HepG2 (cell line): Measurements from ENCODE around the gene CDCP2. TPM values are rescaled to one million over a fixed set of nuclear protein-coding genes. Genes with fewer than 3 reads are reported as not detected.

ENCODE experiments used
- ASH2L ChIP-seq: fragments of 300-600, 200-600 bp; sonication (generic); IDR thresholded peaks from 2 replicates; pipeline ENCODE4 v1.7.0; 2017; ENCODE audit warnings: low read depth, mild to moderate bottlenecking, moderate library complexity, mixed read lengths, low read length; ENCODE audit not compliant: insufficient read length
- CBX2 ChIP-seq, 2 experiments: fragments of 200-600 bp in 1 of 2; sonication (generic); formaldehyde crosslinking in 1 of 2; IDR thresholded peaks; 2 replicates each; pipeline versions ENCODE4 v1.7.0 to v1.8.1; 2018 to 2022; ENCODE audit warnings: low read depth in 2 of 2, low read length in 1 of 2, mild to moderate bottlenecking in 1 of 2, missing genetic modification reagents in 1 of 2
- E2F1 ChIP-seq: sonication (generic); formaldehyde crosslinking; IDR thresholded peaks from 2 replicates; pipeline ENCODE4 v1.5.0; 2020; ENCODE audit warnings: missing genetic modification reagents
- E2F5 ChIP-seq: sonication (generic); formaldehyde crosslinking; conservative IDR thresholded peaks from 2 replicates; pipeline ENCODE4 v1.4.0; 2020; ENCODE audit warnings: missing genetic modification reagents
- GTF3A ChIP-seq: sonication (generic); formaldehyde crosslinking; conservative IDR thresholded peaks from 2 replicates; pipeline ENCODE4 v1.4.0; 2020; ENCODE audit warnings: mild to moderate bottlenecking, missing genetic modification reagents
- HDAC2 ChIP-seq: sonication (generic); formaldehyde crosslinking; IDR thresholded peaks from 2 replicates; pipeline ENCODE4 v1.4.0; 2020; ENCODE audit warnings: missing genetic modification reagents
- HNRNPLL ChIP-seq: fragments of 200-400 bp; formaldehyde crosslinking; IDR thresholded peaks from 2 replicates; pipeline ENCODE4 v1.6.1; 2017; ENCODE audit warnings: mild to moderate bottlenecking, low read depth, low read length; ENCODE audit not compliant: poor library complexity, severe bottlenecking
- HOXA3 ChIP-seq: sonication (generic); formaldehyde crosslinking; IDR thresholded peaks from 2 replicates; pipeline ENCODE4 v1.5.0; 2020; ENCODE audit warnings: missing genetic modification reagents
- KLF12 ChIP-seq: sonication (generic); formaldehyde crosslinking; IDR thresholded peaks from 2 replicates; pipeline ENCODE4 v1.4.0; 2020; ENCODE audit warnings: missing genetic modification reagents, borderline replicate concordance
- MXD3 ChIP-seq: IDR thresholded peaks from 2 replicates; pipeline ENCODE4 v1.6.1; 2016; ENCODE audit warnings: mild to moderate bottlenecking, missing biosample characterization, missing genetic modification reagents
- PITX1 ChIP-seq: sonication (generic); formaldehyde crosslinking; IDR thresholded peaks from 2 replicates; pipeline ENCODE4 v1.5.1; 2020; ENCODE audit warnings: mild to moderate bottlenecking, missing genetic modification reagents
- RFXAP ChIP-seq: sonication (generic); formaldehyde crosslinking; IDR thresholded peaks from 2 replicates; pipeline ENCODE4 v1.4.0; 2020; ENCODE audit warnings: missing genetic modification reagents, borderline replicate concordance
- SNAPC4 ChIP-seq: sonication (generic); formaldehyde crosslinking; IDR thresholded peaks from 2 replicates; pipeline ENCODE4 v1.4.0; 2020; ENCODE audit warnings: mild to moderate bottlenecking, missing genetic modification reagents
- THAP11 ChIP-seq: IDR thresholded peaks from 2 replicates; pipeline ENCODE4 v1.6.1; 2016; ENCODE audit warnings: missing biosample characterization, missing genetic modification reagents
- ZNF337 ChIP-seq: sonication (generic); formaldehyde crosslinking; IDR thresholded peaks from 2 replicates; pipeline ENCODE4 v1.5.1; 2020; ENCODE audit warnings: missing genetic modification reagents, low read depth, mild to moderate bottlenecking, borderline replicate concordance
- ZNF580 ChIP-seq: IDR thresholded peaks from 2 replicates; pipeline ENCODE4 v1.6.1; 2016; ENCODE audit warnings: low read depth, borderline replicate concordance
- ZNF619 ChIP-seq: sonication (generic); formaldehyde crosslinking; IDR thresholded peaks from 2 replicates; pipeline ENCODE4 v1.4.0; 2020; ENCODE audit warnings: mild to moderate bottlenecking, missing genetic modification reagents
- ZNF75D ChIP-seq: sonication (generic); formaldehyde crosslinking; IDR thresholded peaks from 2 replicates; pipeline ENCODE4 v1.8.1; 2023; ENCODE audit warnings: missing genetic modification reagents, mild to moderate bottlenecking, borderline replicate concordance
- ZNF777 ChIP-seq: sonication (generic); formaldehyde crosslinking; IDR thresholded peaks from 2 replicates; pipeline ENCODE4 v1.4.0; 2020; ENCODE audit warnings: missing genetic modification reagents
- ZNF816 ChIP-seq: sonication (generic); formaldehyde crosslinking; IDR thresholded peaks from 2 replicates; pipeline ENCODE4 v1.8.0; 2022; ENCODE audit warnings: missing genetic modification reagents, mild to moderate bottlenecking, borderline replicate concordance
- ZNF839 ChIP-seq: sonication (generic); formaldehyde crosslinking; IDR thresholded peaks from 2 replicates; pipeline ENCODE4 v1.4.0; 2020; ENCODE audit warnings: missing genetic modification reagents, mild to moderate bottlenecking, borderline replicate concordance
- polyA plus RNA-seq, 8 experiments: library from polyadenylated mRNA; depleted of rRNA in 3 of 8; stranded (reverse) in 7 of 8; unstranded in 1 of 8; fragments of >200 nt; fragmentation: Illumina TruSeq in 4 of 8; extraction: Trizol in 4 of 8; gene quantifications; 2 replicates each; pipeline versions ENCODE4 v1.2.1 to v1.2.3, GENCODE V29; 2011 to 2016; ENCODE audit warnings: low read depth in 4 of 8, missing spikeins in 1 of 8, mixed read lengths in 1 of 8; ENCODE audit not compliant: insufficient read depth in 1 of 8
- total RNA-seq, 5 experiments: library from RNA; depleted of rRNA; stranded (reverse); fragments of >200 nt; fragmentation: Illumina TruSeq; extraction: Trizol; gene quantifications; 2 replicates each; pipeline ENCODE4 v1.2.3, GENCODE V29; 2016; ENCODE audit warnings: low read depth in 1 of 5

CDCP2 gene
- total and polyA plus RNA-seq, 2 of the 13 experiments (the other 11 are each of a cell fraction or from before 2014, with no cell fraction given), result not detected

- TF ChIP-seq ZNF619 (CRISPR knock-in tag) (0 out of 2 replicates have a peak, but pooled peaks have one; percentile 12), SNAPC4 (no peak), PITX1 (CRISPR knock-in tag) (peak; percentile 50; the same call in 1 of the 2 replicates), ZNF75D (CRISPR knock-in tag) (no peak), GTF3A (CRISPR knock-in tag) (no peak), ASH2L (peak; percentile 74), KLF12 (CRISPR knock-in tag) (peak; percentile 84; the same call in 1 of the 2 replicates), ZNF839 (CRISPR knock-in tag) (0 out of 2 replicates have a peak, but pooled peaks have one; percentile 45), RFXAP (peak; percentile 50), HOXA3 (CRISPR knock-in tag) (peak; percentile 72), CBX2 (IDR thresholded peaks at IDR 0.05; ENCODE audit: low read depth, low read length) (no peak), CBX2 (CRISPR knock-in tag; IDR thresholded peaks at IDR 0.05; ENCODE audit: low read depth) (no peak), ZNF816 (CRISPR knock-in tag) (no peak), MXD3 (CRISPR knock-in tag) (peak; percentile 59; the same call in 1 of the 2 replicates), E2F1 (CRISPR knock-in tag) (peak; percentile 98), HDAC2 (CRISPR knock-in tag) (peak; percentile 48; the same call in 1 of the 2 replicates), ZNF337 (CRISPR knock-in tag) (no peak), E2F5 (CRISPR knock-in tag) (peak; percentile 72; the same call in 1 of the 2 replicates), ZNF777 (CRISPR knock-in tag) (0 out of 2 replicates have a peak, but pooled peaks have one; percentile 24), ZNF580 (CRISPR knock-in tag) (peak; percentile 39; the same call in 1 of the 2 replicates), HNRNPLL (peak; percentile 33), THAP11 (peak; percentile 77)
These were observed 47.1 kb upstream of the CDCP2 start, which contains the start of the genes CYB5RL and MRPL37 (continued) for GRCh38 chr1:54199765-54200518.
